H4 (cell line): Measurements from ENCODE around the gene NCKAP5. TPM values are rescaled to one million over a fixed set of nuclear protein-coding genes. Genes with fewer than 3 reads are reported as not detected.
A peak's percentile ranks its signal among the peaks of the same experiment; 100 is the strongest.
"Not testable (repeated sequence)": the region's sequence is repeated elsewhere in the genome, so short reads cannot be mapped to it uniquely, and the experiment has no call there.

Source experiments
- DNase-seq: peaks from one replicate; pipeline ENCODE4 v3.0.0-alpha.2; 2015; ENCODE audit warnings: low spot score
- total RNA-seq: library from RNA; depleted of rRNA; stranded (reverse); fragments of >200 nt; shearing (Covaris generic); gene quantifications from 2 replicates; pipeline ENCODE4 v1.2.3, GENCODE V29; 2014

NCKAP5 gene
- total RNA-seq, 1 experiment from 2014 or later, result 1.0 TPM

DNA sequence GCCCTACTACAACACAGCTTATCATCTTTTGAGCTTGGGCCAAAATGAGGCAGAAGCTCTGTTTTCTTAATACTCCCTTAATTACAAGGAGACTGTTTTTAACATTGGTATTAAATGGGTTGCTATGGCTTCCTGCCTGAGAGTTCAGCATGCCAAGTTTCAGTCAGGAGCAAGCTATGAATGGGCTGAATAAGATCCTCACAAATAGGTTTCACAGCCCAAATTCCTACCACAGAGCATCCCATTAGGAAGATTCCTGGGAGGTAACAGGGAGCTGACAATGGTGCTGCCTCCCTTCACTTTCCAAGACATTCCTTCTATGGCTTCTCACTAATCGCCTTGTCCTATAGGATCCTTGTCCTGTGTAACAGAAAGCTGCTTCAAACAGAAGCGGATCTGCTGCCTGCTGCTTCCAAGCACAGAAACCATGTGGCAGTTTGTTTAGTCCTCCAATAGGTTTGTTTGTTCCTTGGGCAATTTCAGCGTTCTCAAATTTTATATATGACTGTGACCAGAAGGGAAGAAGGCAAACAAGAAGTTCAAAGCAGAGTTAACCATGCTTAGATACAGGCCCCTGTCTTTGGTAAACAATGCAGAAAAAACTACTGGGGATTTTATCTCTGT, 70.9 kb downstream of the NCKAP5 start:
- no peak for DNase-seq

DNA sequence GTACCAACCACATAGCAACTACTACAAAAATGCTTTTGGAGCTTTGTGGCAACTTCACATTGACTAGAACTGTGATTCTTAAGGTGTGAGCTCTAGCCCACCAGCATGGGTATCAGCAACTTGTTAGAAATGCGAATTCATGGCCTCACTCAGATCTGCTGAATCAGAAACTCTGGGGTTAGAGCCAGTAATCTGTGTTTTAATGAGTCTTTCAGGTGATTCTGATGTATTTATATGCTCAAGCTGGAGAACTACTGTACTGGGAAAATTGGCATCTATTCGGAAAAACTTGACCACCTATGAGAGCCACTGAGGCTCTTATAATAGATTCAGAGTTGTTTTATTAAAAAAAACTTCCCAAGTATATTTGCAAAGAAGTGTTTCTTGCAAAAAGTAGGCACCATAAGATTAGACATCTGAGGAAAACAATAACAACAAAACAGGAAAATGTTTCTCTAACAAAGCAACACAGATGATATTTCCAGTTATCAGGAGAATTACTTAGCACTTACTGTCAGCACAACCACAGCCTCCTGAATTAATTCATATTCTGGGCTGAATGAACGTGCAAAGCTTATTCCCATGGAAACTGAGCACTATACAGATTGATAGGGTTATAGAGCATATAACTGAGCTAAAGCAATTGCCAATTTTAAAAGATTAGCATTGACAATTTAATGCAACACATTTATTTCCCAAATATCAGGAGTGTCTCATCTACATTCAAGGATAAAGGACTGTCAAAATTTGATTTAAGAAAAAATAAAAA, 71.6 kb downstream of the NCKAP5 start:
- DNase-seq, result no peak

DNA sequence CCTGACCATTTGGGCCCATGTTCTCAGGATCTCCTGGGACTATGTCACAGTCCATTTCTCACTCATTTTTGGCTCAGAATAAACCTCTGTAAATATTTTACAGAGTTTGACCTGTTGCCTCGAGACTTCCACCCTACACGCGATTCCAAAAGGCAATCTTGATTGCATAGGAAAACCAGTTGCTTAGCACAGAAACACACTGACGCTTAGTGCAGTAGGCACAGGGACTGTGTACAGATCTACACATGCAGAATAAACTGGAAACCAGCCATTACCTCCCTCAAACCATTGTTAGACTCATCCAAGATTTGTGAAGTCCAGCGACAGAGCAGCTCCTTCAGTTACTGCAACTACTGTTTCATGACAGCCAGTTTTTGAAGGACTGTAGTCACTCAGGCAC, 73.0 kb downstream of the NCKAP5 start:
- no peak for DNase-seq

DNA sequence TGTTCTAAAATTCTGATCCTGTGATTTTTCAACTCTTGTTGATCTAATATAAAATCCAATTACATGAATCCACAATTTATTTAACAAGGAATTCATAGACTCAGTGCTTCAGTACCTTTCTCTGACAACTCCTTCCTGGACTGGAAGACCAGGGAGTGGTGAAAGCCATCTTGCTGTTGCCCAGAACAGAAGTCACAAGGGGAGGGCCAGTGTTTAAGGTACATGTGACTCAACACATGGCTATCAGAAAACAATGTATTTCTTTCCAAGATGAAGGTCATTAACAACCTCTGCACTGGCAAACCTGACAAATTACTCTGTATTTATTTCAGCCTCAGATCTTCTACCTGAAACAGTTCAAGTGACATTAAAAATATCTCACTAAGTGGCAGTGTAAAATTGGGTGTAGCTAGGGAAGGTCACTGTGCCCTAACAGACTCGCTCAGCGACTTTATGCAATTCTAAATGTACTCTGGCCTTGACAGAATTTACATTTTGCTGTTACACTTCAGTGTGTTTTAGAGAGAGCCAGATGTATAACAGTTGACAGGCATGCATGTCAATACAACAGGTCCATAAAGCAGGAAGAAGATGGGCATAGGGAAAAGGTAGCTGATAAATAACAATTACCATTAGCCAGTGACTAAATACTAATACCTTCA, 75.4 kb downstream of the NCKAP5 start:
- no peak for DNase-seq

DNA sequence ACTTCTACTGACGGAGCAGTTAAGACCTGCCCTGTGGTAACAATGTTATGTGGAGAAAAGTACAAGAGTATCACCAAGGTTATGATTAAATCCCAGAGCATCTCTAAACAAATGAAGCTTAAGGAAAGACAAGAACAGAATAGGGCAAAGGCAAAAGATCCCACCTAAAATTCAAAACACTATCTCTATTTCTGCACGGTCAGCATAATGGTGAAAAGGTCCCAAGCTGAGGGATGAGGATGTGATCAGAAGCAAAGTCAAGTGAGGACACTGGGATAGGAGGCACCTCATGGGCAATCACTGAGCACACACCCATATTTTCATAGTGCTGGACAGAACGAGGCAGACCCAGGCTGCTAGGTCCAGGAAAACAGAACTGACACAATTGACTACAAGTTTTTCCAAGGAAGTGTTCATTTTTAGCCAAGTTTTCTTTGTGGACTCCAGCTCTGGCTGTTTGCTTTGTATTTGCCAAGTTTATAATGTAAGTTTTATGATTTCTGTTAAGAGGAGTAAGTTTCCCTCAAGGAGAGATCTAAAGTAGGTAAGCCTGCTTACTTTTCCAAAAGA, 77.8 kb downstream of the NCKAP5 start:
- DNase-seq, result no peak

DNA sequence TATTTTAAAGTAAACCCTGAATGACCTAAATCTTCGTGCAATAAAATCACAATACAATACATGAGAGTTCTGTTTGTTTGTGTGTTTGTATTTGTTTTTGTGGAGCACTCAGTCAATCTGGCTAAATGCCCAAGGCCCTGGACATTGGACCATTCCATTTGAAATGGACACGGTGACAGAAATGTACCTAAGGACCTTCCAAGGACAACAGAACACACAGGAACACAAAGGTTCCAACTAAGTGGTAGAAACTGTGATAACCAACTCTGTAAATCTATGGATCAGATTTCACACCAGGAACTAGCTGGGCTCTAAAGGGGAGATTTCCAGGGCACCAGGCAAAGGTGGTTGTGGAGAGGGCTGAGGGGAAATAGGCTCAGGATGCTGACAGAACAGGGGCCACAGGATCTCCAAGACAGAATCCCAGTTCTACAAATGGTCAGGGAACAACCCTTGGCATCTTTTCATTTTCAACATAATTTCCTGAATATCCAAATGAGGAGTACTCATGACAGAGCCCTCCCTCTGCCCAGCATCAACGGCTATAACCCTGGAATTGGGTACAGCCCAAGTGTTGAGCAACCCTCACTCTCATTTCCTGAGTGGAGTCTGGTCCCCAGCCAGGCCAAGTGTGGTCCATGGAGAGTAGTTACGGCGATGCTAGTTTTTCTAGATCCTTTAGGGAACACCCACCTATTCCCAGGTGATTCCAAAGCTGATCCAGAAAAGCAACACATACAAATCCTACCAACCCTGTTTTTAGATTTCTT, 78.4 kb downstream of the NCKAP5 start:
- DNase-seq, result peak; percentile 8

DNA sequence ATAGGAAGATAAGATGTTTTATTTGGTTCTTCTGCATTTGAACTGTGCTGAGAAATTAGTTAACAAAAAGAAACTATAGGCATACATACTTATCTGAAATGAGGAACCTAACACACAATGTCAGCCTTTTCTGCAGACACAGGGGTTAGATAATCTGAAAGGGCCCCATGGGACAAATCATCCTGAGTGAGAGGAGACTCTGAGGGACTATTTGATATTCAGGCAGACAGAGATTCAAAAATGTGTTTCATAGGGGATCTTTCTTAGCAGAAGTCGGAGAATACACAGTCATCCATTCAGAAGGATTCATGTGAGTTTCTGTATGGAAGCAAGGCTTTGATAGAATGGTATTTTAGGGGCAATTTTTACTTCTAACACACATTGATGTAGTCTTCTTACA, 79.1 kb downstream of the NCKAP5 start:
- DNase-seq, result no peak

DNA sequence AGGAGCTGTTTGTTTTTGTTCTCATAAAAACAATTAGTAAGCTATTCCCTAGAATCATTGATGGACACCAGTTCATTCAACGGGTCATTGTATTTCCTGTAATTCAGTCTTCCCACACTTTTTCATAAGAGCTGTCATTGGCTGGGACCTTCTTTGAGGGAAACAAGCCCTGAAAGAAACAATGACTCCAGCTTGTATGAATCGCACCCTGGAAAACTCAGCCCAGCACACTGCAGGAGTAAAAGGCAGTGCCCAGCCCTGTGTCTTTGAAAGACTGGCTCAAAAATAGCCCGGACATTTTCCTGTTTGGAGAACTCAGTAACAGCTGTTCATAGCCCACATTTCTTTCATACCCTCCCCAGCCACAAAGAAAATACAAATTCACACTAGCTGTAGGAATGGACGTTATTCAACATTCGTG, 81.5 kb downstream of the NCKAP5 start:
- no peak for DNase-seq

DNA sequence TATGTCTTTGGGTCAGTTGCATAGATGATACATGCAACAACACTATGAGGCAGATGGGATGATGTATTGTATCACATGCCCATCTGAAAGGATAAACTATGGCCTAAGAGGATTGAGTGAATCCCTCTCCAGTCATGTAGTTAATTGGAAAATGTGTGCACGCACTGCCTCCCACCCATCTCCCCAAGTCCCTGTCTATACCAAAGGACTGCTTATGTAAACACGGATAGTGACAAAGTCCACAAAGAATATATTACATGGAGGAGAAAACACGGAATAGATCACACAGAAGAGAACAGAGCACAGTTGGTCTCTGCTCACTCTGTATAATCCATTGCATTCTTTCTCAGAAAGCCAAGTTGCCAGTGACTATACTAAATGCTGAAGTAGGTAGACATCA, 82.4 kb downstream of the NCKAP5 start:
- DNase-seq, result no peak

DNA sequence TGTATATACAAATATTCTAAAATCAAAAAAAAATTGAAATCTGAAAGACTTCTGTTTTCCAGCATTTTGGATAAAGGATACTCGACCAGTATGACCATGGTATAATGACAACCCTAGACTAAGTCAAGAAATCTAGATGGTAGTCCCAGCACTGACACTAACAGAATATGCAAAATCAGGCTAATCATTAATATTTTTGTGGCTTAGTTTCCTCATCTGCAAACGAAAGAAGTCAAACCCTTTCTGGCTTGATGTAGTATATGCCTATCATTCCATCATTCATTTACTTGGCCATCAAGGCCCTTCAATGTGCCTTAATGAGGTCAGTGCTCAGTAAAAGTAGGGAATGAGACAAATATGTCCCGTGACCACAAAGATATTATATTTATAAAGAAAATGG, 83.5 kb downstream of the NCKAP5 start:
- DNase-seq, result no peak

DNA sequence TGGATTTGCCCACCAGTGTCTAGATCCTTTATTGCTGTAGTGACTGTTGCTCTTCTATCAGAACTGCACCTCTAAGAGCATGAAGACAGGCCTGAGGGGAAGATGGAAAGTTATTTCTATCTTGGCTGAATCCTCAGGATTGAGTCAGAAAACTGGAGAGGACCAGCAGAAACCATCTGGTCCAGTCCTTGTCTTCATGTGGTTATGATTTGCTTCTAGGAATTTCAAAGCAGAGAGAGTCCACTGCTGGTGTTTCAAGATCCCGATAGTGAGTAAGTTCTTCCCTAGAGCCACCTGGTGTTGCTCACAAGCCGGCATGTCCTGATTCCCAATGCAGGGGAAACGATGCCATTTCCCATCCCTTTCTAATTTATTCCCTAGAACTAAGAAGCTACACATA, 84.2 kb downstream of the NCKAP5 start:
- no peak for DNase-seq

DNA sequence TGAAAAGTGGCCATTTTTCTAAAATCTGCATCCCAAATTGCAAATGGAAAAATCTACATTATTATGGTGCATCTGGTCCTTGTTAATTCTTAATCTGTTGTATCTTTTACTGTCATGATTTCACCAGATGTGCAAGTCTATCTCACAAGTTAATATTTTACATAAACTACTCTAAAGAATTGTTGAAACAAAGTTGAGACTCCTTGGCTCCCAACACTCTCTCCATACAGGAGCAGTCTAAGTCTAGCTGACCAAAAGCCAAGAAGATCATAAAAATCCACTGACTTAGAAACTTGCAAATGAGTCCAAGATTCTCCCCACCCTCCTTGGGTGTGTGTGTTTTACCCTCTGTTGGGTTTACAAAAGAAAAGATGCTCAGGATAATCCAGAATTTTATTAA, 85.1 kb downstream of the NCKAP5 start:
- no peak for DNase-seq

DNA sequence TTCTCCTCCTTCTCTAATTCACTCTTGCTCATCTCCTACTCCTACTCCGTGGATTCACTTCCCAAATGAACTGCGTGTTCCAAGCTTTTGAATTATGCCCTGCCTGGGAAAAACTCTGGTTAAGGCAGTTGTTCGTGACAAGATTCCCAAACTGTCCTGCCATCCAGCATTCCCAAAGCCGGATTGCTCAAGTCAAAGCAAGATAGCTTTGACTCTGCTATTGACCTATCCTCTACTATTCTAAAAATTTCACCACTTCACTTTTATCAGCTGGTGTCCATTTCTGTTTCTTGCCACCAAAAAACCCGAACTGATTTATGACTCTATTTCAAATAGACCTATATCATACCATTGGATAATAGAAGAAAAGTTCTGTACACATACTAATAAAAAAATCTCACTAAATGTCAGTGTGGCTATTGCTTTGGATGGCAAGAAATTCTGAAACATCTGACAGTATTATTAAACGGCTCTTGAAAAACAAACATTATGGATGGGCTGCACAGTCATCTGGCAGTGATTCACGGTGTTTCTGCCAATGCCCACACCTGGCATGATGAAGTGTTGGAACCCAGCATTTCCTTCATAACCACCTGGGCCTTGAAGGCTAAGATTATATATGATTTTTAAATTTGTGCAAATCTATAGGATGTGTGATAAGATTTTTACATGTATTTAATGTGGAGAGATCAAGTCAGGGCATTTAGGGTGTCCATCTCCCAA, 87.4 kb downstream of the NCKAP5 start:
- no peak for DNase-seq

DNA sequence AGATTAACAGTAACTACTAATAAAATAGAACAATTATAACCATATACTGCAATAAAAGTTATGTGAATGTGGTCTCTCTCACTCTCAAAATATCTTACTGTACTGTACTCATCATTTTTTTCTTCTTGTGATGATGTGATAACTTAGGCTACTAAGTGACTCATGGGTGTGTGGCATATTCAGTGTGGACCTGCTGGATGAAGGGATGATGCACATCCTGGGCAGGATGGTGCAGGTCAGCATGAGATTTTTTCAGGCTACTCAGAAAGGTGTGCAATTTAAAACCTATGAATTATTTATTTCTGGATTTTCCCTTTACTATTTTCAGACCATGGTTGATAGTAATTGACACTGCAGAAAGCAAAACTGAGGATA, 90.7 kb downstream of the NCKAP5 start:
- no peak for DNase-seq

DNA sequence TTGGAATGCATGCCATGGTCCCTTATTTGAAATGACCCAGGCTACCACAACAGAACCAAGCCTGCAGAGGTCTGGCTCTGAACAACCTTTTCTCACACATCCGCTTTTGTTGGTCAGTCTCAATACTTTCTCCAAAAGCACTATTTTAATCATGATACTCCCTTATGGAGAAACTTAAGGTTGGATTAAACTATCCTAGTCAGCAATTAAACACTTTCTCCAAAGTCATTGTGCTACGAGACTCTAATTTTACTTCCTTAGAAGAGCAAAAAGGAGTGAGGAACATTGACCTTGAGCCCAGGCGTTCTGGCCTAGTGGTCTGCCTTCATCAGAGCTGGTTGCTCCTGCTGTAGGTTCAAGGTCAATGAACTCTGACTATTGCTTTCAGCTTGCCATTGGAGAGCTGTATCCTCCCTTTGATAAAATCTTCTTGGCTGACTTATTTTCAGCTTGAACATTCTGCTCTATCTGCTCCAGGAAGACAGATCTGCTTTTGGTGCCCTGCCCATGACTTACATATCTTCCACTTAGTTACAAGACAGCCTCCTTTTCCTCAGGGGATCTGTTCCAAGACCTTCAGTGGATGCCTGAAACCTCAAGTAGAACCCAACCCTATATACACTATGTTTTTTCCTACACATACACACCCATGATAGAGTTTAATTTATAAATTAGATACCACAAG, 91.2 kb downstream of the NCKAP5 start:
- DNase-seq, result no peak

DNA sequence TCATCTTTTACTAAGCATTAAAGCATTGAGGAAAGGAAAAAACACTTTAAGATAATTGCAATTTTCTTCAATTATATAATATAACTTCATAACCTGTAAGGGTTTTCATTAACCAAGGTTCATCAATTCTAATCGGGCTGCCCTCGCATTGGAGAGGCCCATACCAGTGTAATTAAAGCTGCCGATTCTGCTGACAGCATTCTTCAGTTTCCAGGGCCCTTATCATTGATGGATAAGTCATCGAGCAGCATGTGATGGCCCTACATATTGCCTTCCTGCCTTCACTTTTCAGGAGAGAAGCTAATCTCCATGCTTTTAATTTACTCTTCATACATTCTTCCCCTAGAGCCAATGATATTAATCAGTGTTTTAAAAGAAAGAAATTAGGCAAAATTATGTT, 92.0 kb downstream of the NCKAP5 start:
- no peak for DNase-seq

DNA sequence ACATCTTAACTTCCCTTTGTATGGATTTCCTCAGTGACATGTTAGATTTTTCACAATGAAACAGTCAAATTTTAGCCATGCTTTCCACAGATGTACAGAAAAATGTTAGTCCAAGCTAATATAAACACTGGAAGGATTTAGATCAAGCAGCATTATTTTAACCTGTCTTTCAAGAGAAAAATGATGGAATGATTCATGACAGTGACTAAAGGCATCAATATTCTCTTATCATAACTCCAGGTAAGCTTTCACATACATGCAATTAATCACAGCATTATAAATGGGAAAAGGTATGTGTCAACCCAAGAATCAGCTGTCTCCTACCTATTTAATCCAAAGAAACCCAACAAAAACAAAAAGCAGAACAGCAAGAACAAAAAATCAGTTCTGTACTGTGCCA, 92.7 kb downstream of the NCKAP5 start:
- no peak for DNase-seq

DNA sequence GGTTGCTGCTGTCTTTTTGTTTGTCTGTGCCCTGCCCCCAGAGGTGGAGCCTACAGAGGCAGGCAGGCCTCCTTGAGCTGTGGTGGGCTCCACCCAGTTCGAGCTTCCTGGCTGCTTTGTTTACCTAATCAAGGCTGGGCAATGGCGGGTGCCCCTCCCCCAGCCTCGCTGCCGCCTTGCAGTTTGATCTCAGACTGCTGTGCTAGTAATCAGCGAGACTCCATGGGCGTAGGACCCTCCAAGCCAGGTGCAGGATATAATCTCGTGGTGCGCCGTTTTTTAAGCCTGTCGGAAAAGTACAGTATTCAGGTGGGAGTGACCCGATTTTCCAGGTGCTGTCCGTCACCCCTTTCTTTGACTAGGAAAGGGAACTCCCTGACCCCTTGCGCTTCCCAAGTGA, 97.8 kb downstream of the NCKAP5 start:
- not testable (repeated sequence) for DNase-seq

DNA sequence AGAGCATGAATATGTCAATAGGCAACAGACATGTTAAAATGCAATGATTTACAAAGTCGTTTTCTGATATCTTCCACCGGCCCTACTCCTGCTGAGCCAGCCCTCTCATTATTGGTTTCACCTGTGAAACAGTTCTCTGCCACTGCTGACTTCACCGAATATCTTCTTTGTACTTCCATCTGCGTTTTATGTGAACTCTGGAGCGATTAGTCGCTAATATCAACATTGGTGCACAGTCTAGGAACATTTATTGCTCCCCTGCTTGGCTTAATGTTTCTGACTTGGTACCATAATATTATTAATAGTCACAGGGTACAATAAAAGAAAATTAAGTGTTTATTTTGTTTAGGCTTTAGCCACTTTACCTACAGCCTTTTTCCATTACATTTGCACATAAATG, 105.5 kb downstream of the NCKAP5 start:
- no peak for DNase-seq

DNA sequence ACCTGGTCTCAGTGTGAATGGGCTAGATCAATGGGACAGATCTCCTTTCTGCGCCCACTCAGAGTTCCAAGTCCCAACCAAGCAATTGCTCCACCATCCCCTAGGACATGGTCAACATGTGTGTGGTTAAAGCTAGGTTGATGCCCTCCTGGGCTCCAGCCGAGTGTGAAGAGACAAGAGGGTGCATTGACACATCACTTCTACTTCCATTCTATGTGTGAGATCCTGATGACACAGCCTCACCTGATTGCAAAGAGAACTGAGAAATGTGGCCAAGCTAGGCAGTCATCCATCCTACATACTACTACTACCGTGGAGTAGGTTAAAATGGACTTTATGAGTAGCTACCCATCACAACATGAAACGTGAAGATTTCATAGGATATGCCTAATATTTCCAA, 106.8 kb downstream of the NCKAP5 start:
- DNase-seq, result no peak

DNA sequence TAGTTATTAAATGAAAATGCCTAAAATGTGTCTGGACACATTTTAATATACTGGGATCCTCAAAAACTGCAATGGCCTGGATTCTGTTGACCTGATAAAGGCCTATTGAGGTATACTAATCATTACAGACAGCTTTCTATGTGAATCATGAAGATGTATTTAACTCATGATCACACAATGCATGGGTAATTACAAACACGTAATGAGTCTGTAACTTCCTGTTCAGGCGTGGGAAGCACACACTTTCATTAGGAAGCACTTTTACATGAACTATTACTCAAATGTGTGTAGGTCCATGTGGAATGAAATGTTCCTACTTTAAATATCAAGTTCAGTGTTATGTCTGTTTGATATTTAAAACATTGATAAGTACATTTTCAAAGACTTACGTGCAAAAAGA, 108.7 kb downstream of the NCKAP5 start:
- DNase-seq, result no peak
